Colonic mucosa (tissue), 4 donors: ENCODE data around the gene SH2D3C. TPM values are rescaled to one million over a fixed set of nuclear protein-coding genes. Genes with fewer than 3 reads are reported as not detected.

ENCODE experiments used
- DNase-seq: peaks from one replicate; pipeline ENCODE4 v3.0.0-alpha.2; 2020
- H3K27ac ChIP-seq: fragments of 200-600 bp; one replicate; pipeline ENCODE4 v1.8.0; 2021
- H3K27me3 ChIP-seq: fragments of 200-600 bp; one replicate; pipeline ENCODE4 v1.8.0; 2021
- H3K36me3 ChIP-seq: fragments of 200-600 bp; one replicate; pipeline ENCODE4 v1.8.0; 2021
- H3K4me1 ChIP-seq: fragments of 200-600 bp; one replicate; pipeline ENCODE4 v1.8.0; 2021; ENCODE audit warnings: mild to moderate bottlenecking
- H3K4me3 ChIP-seq: fragments of 200-600 bp; one replicate; pipeline ENCODE4 v1.8.0; 2021
- H3K9ac ChIP-seq, 2 donors: one replicate each; pipeline ENCODE4 v1.7.0; 2013; ENCODE audit warnings: control low read depth in 2 of 2, low read depth in 2 of 2, low read length in 2 of 2
- H3K9me3 ChIP-seq: fragments of 200-600 bp; one replicate; pipeline ENCODE4 v1.8.0; 2021
- CTCF ChIP-seq: fragments of 200-600 bp; IDR thresholded peaks from one replicate; pipeline ENCODE4 v1.8.0; 2022; ENCODE audit warnings: antibody characterized with exemption, mild to moderate bottlenecking
- intact Hi-C: fragments of 100-400 bp; cut with DNase I; formaldehyde crosslinking; loops from one replicate; pipeline ENCODE4 v1.14.1; 2022
- total RNA-seq, 2 donors: library from RNA; stranded (reverse); fragmentation: NEBNext Ultra II Directional in 1 of 2; extraction: Animal tissue kit (Norgen Biotek cat#: 25700) in 1 of 2; gene quantifications; one replicate each; pipeline ENCODE4 v1.2.1, GENCODE V29; 2021
- donor health status: healthy.
- donor health status: DM: no; HTN: no; CAD: no.
- donor health status: DM: no; HTN: no; CAD: no.

Gene SH2D3C
- total RNA-seq, 2 donors from 2014 or later, result 3.5 TPM

DNA sequence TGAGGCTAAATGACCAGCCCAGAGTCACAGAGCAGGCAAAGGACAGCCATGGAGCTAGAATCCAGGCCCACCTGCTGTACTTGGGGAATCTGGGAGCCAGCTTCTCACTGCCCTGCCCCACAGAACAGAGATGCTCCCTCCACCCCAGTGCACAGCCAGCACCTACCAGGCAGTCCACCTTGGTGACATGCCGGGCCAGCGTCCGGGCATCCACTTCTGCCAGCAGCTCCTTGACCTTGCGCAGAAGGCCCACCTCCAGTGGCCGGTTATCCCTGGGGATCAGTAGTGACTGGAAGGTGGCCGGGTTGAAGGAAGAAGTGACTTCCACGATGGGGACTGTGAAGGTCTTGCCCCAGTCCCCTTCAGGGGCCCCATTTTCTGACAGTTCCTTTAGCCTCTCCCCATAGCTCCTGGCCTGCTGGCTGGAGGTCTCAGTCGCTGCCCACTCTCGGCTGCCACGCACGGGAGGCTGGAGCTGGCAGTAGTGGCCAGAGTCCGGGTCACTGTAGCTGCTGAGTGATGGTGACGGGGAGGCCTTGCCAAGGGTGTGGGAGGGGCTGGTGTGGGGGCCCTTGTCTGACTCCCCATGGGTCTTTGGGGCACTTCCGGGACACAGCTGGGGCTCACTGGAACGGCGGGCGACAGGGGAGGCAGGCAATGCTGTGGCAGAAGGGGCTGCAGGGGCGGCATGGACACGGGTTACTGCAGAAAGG, 33.9 kb downstream of the SH2D3C start:
- no peak for DNase-seq
- H3K9me3 ChIP-seq, result no peaks in the 10 kb centered on the region
- no peak overlapping the region for H3K4me3 ChIP-seq
- no peak overlapping the region for H3K27ac ChIP-seq
- no peak for TF ChIP-seq CTCF
- no peaks in the 10 kb centered on the region for H3K27me3 ChIP-seq
- no peaks in the 10 kb centered on the region for H3K36me3 ChIP-seq
- H3K4me1 ChIP-seq, result no peaks in the 10 kb centered on the region
- intact Hi-C loops, result no loop called here
- no peak overlapping the region for H3K9ac ChIP-seq

DNA sequence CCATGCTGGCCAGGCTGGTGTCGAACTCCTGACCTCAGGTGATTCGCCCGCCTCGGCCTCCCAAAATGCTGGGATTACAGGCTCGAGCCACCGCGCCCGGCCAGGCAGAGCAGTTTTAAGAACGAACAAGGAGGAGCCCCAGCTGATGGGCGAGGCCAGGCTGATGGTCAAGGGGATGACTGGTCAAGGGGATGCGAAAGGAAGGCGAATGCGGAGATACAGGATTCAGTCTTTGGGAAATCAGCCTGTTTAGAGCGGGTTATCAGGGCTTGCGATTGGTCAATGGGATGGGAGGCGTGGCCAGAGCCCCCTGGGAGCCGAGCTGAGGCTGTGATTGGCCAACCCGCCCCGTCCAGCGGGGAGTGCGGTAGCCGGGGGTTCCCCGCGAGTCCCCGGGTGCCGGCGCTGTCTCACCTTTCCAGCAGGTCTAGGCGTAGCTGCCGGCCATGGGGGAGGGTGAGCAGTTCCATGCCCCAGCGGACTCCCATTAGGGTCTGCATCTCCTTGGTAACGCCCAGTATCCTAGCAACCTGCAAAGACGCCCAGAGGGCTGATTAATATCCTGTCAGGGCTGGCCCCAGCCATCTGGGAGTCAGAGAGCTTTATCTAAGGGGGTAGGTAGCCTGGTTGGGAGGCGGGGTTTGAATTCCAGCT, 35.9 kb downstream of the SH2D3C start:
- Histone ChIP-seq H3K27ac (no peak overlapping the region), H3K36me3 (no peaks in the 10 kb centered on the region), H3K4me3 (no peak overlapping the region), H3K4me1 (no peaks in the 10 kb centered on the region), H3K9me3 (no peaks in the 10 kb centered on the region), H3K9ac (no peak overlapping the region), H3K27me3 (no peaks in the 10 kb centered on the region)
- intact Hi-C loops, result no loop called here
- TF ChIP-seq CTCF, result no peak
- DNase-seq, result no peak

GRCh38 chr9:127741831-127742434, 36.5 kb downstream of the SH2D3C start:
- intact Hi-C loops, result no loop called here
- no peak for TF ChIP-seq CTCF
- H3K9me3 ChIP-seq, result no peaks in the 10 kb centered on the region
- DNase-seq, result peak; percentile 80
- no peak overlapping the region for H3K4me3 ChIP-seq
- H3K9ac ChIP-seq, result no peak overlapping the region
- H3K36me3 ChIP-seq, result no peaks in the 10 kb centered on the region
- H3K27ac ChIP-seq, result no peak overlapping the region
- no peaks in the 10 kb centered on the region for H3K4me1 ChIP-seq
- H3K27me3 ChIP-seq, result no peaks in the 10 kb centered on the region

DNA sequence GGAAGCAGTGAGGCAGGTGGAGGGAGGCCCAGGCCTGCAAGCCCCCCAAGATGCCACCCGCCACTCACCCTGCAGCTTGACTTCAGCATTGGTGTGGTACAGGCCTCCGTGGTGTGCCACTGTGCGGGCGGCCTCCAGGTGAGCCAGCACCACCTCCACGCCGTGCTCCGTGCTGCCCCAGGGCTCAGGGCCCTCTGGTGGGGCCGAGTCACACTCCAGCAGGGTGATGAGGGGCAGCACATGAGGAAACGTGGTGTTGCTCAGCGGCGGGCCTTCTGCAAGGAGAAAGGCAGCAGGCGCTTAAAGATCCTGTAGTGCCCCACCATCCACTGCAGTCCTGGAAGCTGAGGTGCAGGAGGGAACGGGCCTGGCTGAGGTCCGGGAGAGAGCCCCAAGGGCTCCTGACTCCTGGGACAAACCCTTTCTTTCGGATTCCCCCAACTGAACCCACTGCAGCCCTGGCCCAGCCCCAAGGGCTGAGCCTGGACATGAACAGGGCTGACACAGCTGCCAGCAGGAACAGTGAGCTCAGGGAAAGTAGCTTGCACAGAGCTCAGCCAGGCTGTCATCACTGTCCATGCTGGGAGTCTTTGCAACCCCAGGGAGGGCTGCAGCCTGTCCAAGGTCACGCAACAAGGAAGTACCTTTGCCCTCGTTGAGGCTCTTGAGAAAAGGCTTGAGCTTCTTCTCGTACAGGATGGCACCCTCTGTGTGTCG, 38.7 kb downstream of the SH2D3C start:
- no peak overlapping the region for H3K9ac ChIP-seq
- no peaks in the 10 kb centered on the region for H3K9me3 ChIP-seq
- DNase-seq, result no peak
- H3K27ac ChIP-seq, result no peak overlapping the region
- intact Hi-C loops, result loop anchor here (5.0 to 10.0 kb wide), 2 partner anchors 128 to 235 kb away; no protein-coding TSS in a partner anchor
- no peak overlapping the region for H3K4me3 ChIP-seq
- H3K36me3 ChIP-seq, result no peaks in the 10 kb centered on the region
- H3K27me3 ChIP-seq, result no peaks in the 10 kb centered on the region
- no peak for TF ChIP-seq CTCF
- H3K4me1 ChIP-seq, result no peaks in the 10 kb centered on the region

DNA sequence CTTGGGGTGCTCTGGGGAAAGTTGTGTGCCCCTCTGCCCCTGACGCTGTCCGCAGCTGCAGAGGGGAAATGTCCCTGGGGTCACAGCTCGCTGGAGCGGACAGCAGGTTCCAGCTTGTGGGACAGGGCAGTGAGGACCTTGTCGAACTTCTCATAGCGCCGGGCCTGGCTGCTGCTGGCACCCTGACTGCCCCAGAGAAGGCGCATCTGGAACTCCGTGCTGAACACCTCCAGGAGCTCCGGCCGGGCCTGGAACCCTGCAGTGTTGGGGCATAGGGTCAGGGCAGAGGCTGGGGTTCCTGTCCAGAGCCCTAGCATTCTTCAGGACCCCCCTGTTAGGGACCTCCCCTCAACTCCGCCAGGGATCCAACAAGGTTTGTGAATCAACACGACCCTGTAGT, 39.8 kb downstream of the SH2D3C start:
- H3K27me3 ChIP-seq, result no peaks in the 10 kb centered on the region
- no peak overlapping the region for H3K27ac ChIP-seq
- peaks cover 7% of the 10 kb centered on the region for H3K4me1 ChIP-seq
- H3K9me3 ChIP-seq, result no peaks in the 10 kb centered on the region
- H3K4me3 ChIP-seq, result no peak overlapping the region
- no peaks in the 10 kb centered on the region for H3K36me3 ChIP-seq
- TF ChIP-seq CTCF, result no peak
- no peak for DNase-seq
- intact Hi-C loops, result loop anchor here (5.0 to 10.0 kb wide), 2 partner anchors 129 to 234 kb away; no protein-coding TSS in a partner anchor
- H3K9ac ChIP-seq, result no peak overlapping the region
